Uterus (tissue), 2 donors: ENCODE data around the gene CRYBB2.

Experiments
- POLR2A ChIP-seq, 2 donors: fragments of 450-650 bp; IDR thresholded peaks; one replicate each; pipeline ENCODE4 v1.6.1; 2016; ENCODE audit warnings: antibody characterized with exemption in 2 of 2, mild to moderate bottlenecking in 1 of 2, moderate library complexity in 1 of 2
- TF ChIP-seq, protein P1 (sequence below), 4 experiments: fragments of 200-600 bp in 2 of 4; fragments of 450-650 bp in 2 of 4; sonication (generic) in 2 of 4; IDR thresholded peaks; one replicate each; pipeline ENCODE4 v1.5.1; 2016 to 2019; ENCODE audit warnings: antibody characterized with exemption in 4 of 4, mild to moderate bottlenecking in 2 of 4, moderate library complexity in 1 of 4

DNA sequence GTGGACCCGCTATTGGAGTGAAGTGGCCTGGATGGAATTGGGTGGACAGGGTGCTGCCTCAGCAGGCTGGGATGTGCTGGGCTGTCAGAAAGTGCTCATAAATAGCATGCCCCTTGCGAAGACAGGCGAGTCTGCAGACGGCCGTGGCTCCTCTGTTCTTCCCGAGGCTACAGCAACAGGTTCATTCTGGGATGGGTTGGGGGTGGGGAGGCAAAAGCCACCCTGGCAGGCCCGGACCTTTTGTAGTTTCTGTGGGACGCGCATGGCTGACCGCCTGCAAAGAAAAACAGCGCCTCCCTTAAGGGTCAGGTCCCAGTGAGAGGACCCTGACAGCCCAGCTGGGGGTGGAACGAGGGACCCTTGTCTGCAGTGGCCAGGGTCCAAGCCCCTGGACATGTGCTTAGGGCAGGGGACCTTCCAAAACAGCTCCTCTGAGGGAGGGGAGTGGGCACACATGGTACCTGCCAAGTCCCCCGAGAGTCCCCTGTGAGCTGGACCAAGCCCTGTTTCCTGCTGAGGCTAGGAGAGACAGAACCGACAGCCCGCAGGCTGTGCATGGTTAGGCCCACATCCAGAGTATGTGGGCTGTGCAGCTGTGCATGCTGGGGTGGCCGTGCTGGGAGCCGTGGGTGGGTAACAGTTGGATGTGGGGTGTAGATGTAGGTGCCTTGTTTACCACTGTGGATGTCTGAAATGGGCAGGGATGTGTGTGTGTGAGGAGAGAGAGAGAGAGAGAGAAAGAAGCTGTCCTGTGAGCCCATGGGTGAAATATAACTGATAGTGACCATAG is 19.5 kb upstream of the CRYBB2 start, which contains the start of gene CRYBB3:
- no peak for TF ChIP-seq POLR2A (IDR thresholded peaks at IDR 0.05)
- TF ChIP-seq, protein P1, sequence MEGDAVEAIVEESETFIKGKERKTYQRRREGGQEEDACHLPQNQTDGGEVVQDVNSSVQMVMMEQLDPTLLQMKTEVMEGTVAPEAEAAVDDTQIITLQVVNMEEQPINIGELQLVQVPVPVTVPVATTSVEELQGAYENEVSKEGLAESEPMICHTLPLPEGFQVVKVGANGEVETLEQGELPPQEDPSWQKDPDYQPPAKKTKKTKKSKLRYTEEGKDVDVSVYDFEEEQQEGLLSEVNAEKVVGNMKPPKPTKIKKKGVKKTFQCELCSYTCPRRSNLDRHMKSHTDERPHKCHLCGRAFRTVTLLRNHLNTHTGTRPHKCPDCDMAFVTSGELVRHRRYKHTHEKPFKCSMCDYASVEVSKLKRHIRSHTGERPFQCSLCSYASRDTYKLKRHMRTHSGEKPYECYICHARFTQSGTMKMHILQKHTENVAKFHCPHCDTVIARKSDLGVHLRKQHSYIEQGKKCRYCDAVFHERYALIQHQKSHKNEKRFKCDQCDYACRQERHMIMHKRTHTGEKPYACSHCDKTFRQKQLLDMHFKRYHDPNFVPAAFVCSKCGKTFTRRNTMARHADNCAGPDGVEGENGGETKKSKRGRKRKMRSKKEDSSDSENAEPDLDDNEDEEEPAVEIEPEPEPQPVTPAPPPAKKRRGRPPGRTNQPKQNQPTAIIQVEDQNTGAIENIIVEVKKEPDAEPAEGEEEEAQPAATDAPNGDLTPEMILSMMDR (IDR thresholded peaks at IDR 0.05), result no peak
